BE2C (cell line): ENCODE data around the gene PRAC2.

ENCODE experiments used
- DNase-seq: peaks from one replicate; pipeline ENCODE4 v3.0.0-alpha.2; 2020
- H3K27me3 ChIP-seq: fragments of 250-450 bp; sonication (Bioruptor Pico); 2 replicates; pipeline ENCODE4 v1.5.1; 2020; ENCODE audit warnings: mild to moderate bottlenecking
- H3K36me3 ChIP-seq: fragments of 250-450 bp; sonication (Bioruptor Pico); 2 replicates; pipeline ENCODE4 v1.5.1; 2020; ENCODE audit warnings: mild to moderate bottlenecking
- H3K4me1 ChIP-seq: fragments of 250-450 bp; sonication (Bioruptor Pico); 2 replicates; pipeline ENCODE4 v1.5.1; 2020
- H3K4me3 ChIP-seq: 2 replicates; pipeline ENCODE4 v1.5.1; 2011; ENCODE audit warnings: low read depth, low read length
- H3K9me3 ChIP-seq: fragments of 250-450 bp; sonication (Bioruptor Pico); 2 replicates; pipeline ENCODE4 v1.5.1; 2020
- TF ChIP-seq, protein P1 (sequence below): IDR thresholded peaks from 2 replicates; pipeline ENCODE4 v1.5.1; 2012; ENCODE audit warnings: mild to moderate bottlenecking, low read depth, low read length

Gene PRAC2

GRCh38 chr17:48770954-48771353 lies 48.0 kb downstream of the PRAC2 start:
- H3K27me3 ChIP-seq = peaks cover 34% of the 10 kb centered on the region
- TF ChIP-seq, protein P1, sequence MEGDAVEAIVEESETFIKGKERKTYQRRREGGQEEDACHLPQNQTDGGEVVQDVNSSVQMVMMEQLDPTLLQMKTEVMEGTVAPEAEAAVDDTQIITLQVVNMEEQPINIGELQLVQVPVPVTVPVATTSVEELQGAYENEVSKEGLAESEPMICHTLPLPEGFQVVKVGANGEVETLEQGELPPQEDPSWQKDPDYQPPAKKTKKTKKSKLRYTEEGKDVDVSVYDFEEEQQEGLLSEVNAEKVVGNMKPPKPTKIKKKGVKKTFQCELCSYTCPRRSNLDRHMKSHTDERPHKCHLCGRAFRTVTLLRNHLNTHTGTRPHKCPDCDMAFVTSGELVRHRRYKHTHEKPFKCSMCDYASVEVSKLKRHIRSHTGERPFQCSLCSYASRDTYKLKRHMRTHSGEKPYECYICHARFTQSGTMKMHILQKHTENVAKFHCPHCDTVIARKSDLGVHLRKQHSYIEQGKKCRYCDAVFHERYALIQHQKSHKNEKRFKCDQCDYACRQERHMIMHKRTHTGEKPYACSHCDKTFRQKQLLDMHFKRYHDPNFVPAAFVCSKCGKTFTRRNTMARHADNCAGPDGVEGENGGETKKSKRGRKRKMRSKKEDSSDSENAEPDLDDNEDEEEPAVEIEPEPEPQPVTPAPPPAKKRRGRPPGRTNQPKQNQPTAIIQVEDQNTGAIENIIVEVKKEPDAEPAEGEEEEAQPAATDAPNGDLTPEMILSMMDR = no peak
- H3K9me3 ChIP-seq = no peaks in the 10 kb centered on the region; the same call in 1 of the 2 replicates
- no peak for DNase-seq
- no peaks in the 10 kb centered on the region for H3K4me1 ChIP-seq
- H3K4me3 ChIP-seq = no peak overlapping the region
- H3K36me3 ChIP-seq = no peaks in the 10 kb centered on the region

- no peak for DNase-seq
- Histone ChIP-seq H3K9me3 (no peaks in the 10 kb centered on the region; the same call in 1 of the 2 replicates), H3K27me3 (peaks cover 28% of the 10 kb centered on the region), H3K4me1 (no peaks in the 10 kb centered on the region), H3K4me3 (no peak overlapping the region), H3K36me3 (no peaks in the 10 kb centered on the region)
- TF ChIP-seq, protein P1 = no peak
Measured at GRCh38 chr17:48773245-48773644, 50.3 kb downstream of the PRAC2 start.
